HepG2 (cell line): ENCODE measurements around the gene URAD. TPM values are rescaled to one million over a fixed set of nuclear protein-coding genes. Genes with fewer than 3 reads are reported as not detected.
A peak's percentile ranks its signal among the peaks of the same experiment; 100 is the strongest.

Experiments
- AKAP8 ChIP-seq: sonication (generic); formaldehyde crosslinking; IDR thresholded peaks from 2 replicates; pipeline ENCODE4 v1.5.1; 2020; ENCODE audit warnings: mild to moderate bottlenecking, missing genetic modification reagents
- CENPX ChIP-seq: sonication (generic); formaldehyde crosslinking; IDR thresholded peaks from 2 replicates; pipeline ENCODE4 v1.9.0; 2021; ENCODE audit warnings: mild to moderate bottlenecking, missing genetic modification reagents, moderate library complexity
- DNMT3B ChIP-seq: conservative IDR thresholded peaks from 2 replicates; pipeline ENCODE4 v1.6.1; 2016; ENCODE audit warnings: missing biosample characterization, control low read depth
- ELF1 ChIP-seq: sonication (generic); formaldehyde crosslinking; IDR thresholded peaks from 2 replicates; pipeline ENCODE4 v1.4.0; 2020; ENCODE audit warnings: missing genetic modification reagents
- HNRNPL ChIP-seq: fragments of 200-400 bp; formaldehyde crosslinking; IDR thresholded peaks from 2 replicates; pipeline ENCODE4 v1.6.1; 2017; ENCODE audit warnings: mild to moderate bottlenecking, low read depth, low read length
- IKZF4 ChIP-seq: sonication (generic); formaldehyde crosslinking; IDR thresholded peaks from 2 replicates; pipeline ENCODE4 v1.5.1; 2020; ENCODE audit warnings: borderline replicate concordance, mild to moderate bottlenecking, low read depth, missing genetic modification reagents; ENCODE audit errors: not compliant biosample characterization
- MED1 ChIP-seq: sonication (generic); formaldehyde crosslinking; IDR thresholded peaks from 2 replicates; pipeline ENCODE4 v1.4.0; 2020; ENCODE audit warnings: missing genetic modification reagents
- MTF1 ChIP-seq: sonication (generic); formaldehyde crosslinking; IDR thresholded peaks from 2 replicates; pipeline ENCODE4 v1.5.0; 2020; ENCODE audit warnings: missing genetic modification reagents
- PREB ChIP-seq: sonication (generic); formaldehyde crosslinking; IDR thresholded peaks from 2 replicates; pipeline ENCODE4 v1.4.0; 2020; ENCODE audit warnings: missing genetic modification reagents
- ZKSCAN5 ChIP-seq: sonication (generic); formaldehyde crosslinking; IDR thresholded peaks from 2 replicates; pipeline ENCODE4 v1.5.1; 2020; ENCODE audit warnings: mild to moderate bottlenecking, missing genetic modification reagents
- ZNF136 ChIP-seq: sonication (generic); formaldehyde crosslinking; IDR thresholded peaks from 2 replicates; pipeline ENCODE4 v1.8.1; 2022; ENCODE audit warnings: low read depth, mild to moderate bottlenecking, moderate library complexity, missing genetic modification reagents
- ZNF17 ChIP-seq: sonication (generic); formaldehyde crosslinking; IDR thresholded peaks from 2 replicates; pipeline ENCODE4 v1.5.0; 2020; ENCODE audit warnings: mild to moderate bottlenecking, missing genetic modification reagents
- ZNF232 ChIP-seq: sonication (generic); formaldehyde crosslinking; IDR thresholded peaks from 2 replicates; pipeline ENCODE4 v1.4.0; 2020; ENCODE audit warnings: missing genetic modification reagents, borderline replicate concordance
- ZNF256 ChIP-seq: sonication (generic); formaldehyde crosslinking; conservative IDR thresholded peaks from 2 replicates; pipeline ENCODE4 v1.4.0; 2020; ENCODE audit warnings: missing genetic modification reagents
- ZNF331 ChIP-seq: sonication (generic); formaldehyde crosslinking; IDR thresholded peaks from 2 replicates; pipeline ENCODE4 v1.4.0; 2020; ENCODE audit warnings: missing genetic modification reagents
- ZNF350 ChIP-seq: sonication (generic); formaldehyde crosslinking; IDR thresholded peaks from 2 replicates; pipeline ENCODE4 v1.4.0; 2020; ENCODE audit warnings: mild to moderate bottlenecking, low read depth, missing genetic modification reagents, borderline replicate concordance
- ZNF567 ChIP-seq: sonication (generic); formaldehyde crosslinking; IDR thresholded peaks from 2 replicates; pipeline ENCODE4 v1.8.1; 2023; ENCODE audit warnings: mild to moderate bottlenecking, missing genetic modification reagents, borderline replicate concordance
- ZNF670 ChIP-seq: sonication (generic); formaldehyde crosslinking; IDR thresholded peaks from 2 replicates; pipeline ENCODE4 v1.8.0; 2022; ENCODE audit warnings: mild to moderate bottlenecking, missing genetic modification reagents, borderline replicate concordance
- ZNF776 ChIP-seq: sonication (generic); formaldehyde crosslinking; IDR thresholded peaks from 2 replicates; pipeline ENCODE4 v1.4.0; 2020; ENCODE audit warnings: mild to moderate bottlenecking, missing genetic modification reagents
- ZSCAN29 ChIP-seq: sonication (generic); formaldehyde crosslinking; conservative IDR thresholded peaks from 2 replicates; pipeline ENCODE4 v1.4.0; 2020; ENCODE audit warnings: mild to moderate bottlenecking, missing genetic modification reagents
- polyA plus RNA-seq, 8 experiments: library from polyadenylated mRNA; depleted of rRNA in 3 of 8; stranded (reverse) in 7 of 8; unstranded in 1 of 8; fragments of >200 nt; fragmentation: Illumina TruSeq in 4 of 8; extraction: Trizol in 4 of 8; gene quantifications; 2 replicates each; pipeline versions ENCODE4 v1.2.1 to v1.2.3, GENCODE V29; 2011 to 2016; ENCODE audit warnings: low read depth in 4 of 8, missing spikeins in 1 of 8, mixed read lengths in 1 of 8; ENCODE audit not compliant: insufficient read depth in 1 of 8
- total RNA-seq, 5 experiments: library from RNA; depleted of rRNA; stranded (reverse); fragments of >200 nt; fragmentation: Illumina TruSeq; extraction: Trizol; gene quantifications; 2 replicates each; pipeline ENCODE4 v1.2.3, GENCODE V29; 2016; ENCODE audit warnings: low read depth in 1 of 5
- TF ChIP-seq, protein P1 (sequence below): sonication (generic); formaldehyde crosslinking; IDR thresholded peaks from 2 replicates; pipeline ENCODE4 v1.5.1; 2020; ENCODE audit warnings: mild to moderate bottlenecking, missing genetic modification reagents, borderline replicate concordance
- TF ChIP-seq, protein P2 (sequence below): sonication (generic); formaldehyde crosslinking; IDR thresholded peaks from 2 replicates; pipeline ENCODE4 v1.4.0; 2020; ENCODE audit warnings: missing genetic modification reagents; ENCODE audit errors: not compliant biosample characterization

Gene URAD
- total and polyA plus RNA-seq, 2 of the 13 experiments (the other 11 are each of a cell fraction or from before 2014, with no cell fraction given), result not detected

- TF ChIP-seq ZKSCAN5 (CRISPR knock-in tag) (no peak), AKAP8 (CRISPR knock-in tag) (0 out of 2 replicates have a peak, but pooled peaks have one; percentile 34), IKZF4 (CRISPR knock-in tag) (no peak), ZNF331 (CRISPR knock-in tag) (peak; percentile 78; the same call in 1 of the 2 replicates), ZNF17 (CRISPR knock-in tag) (no peak), ZNF567 (CRISPR knock-in tag) (no peak), ZNF776 (CRISPR knock-in tag) (0 out of 2 replicates have a peak, but pooled peaks have one; percentile 17), ZNF256 (0 out of 2 replicates have a peak, but pooled peaks have one; percentile 30), ZSCAN29 (CRISPR knock-in tag) (peak; percentile 75; the same call in 1 of the 2 replicates), ZNF136 (CRISPR knock-in tag) (no peak), MED1 (peak; percentile 82), HNRNPL (peak; percentile 68; the same call in 1 of the 2 replicates), CENPX (CRISPR knock-in tag) (no peak), ZNF350 (CRISPR knock-in tag) (peak; percentile 86), ELF1 (CRISPR knock-in tag) (no peak; the same call in none of the 2 replicates), DNMT3B (CRISPR knock-in tag) (no peak), ZNF670 (CRISPR knock-in tag) (no peak), ZNF232 (CRISPR knock-in tag) (0 out of 2 replicates have a peak, but pooled peaks have one; percentile 34), PREB (CRISPR knock-in tag) (no peak), MTF1 (no peak; the same call in 1 of the 2 replicates)
- TF ChIP-seq, protein P1, sequence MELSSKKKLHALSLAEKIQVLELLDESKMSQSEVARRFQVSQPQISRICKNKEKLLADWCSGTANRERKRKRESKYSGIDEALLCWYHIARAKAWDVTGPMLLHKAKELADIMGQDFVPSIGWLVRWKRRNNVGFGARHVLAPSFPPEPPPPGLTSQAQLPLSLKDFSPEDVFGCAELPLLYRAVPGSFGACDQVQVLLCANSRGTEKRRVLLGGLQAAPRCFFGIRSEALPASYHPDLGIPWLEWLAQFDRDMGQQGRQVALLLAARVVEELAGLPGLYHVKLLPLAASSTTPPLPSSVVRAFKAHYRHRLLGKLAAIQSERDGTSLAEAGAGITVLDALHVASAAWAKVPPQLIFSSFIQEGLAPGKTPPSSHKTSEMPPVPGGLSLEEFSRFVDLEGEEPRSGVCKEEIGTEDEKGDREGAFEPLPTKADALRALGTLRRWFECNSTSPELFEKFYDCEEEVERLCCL, result 0 out of 2 replicates have a peak, but pooled peaks have one; percentile 69
- TF ChIP-seq, protein P2, sequence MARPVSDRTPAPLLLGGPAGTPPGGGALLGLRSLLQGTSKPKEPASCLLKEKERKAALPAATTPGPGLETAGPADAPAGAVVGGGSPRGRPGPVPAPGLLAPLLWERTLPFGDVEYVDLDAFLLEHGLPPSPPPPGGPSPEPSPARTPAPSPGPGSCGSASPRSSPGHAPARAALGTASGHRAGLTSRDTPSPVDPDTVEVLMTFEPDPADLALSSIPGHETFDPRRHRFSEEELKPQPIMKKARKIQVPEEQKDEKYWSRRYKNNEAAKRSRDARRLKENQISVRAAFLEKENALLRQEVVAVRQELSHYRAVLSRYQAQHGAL, result no peak
These were observed 27.9 kb downstream of the URAD start (continued) for GRCh38 chr13:27960362-27961226.
